Neural progenitor cell (in vitro differentiated cells): Measurements from ENCODE around the gene NTM. TPM values are rescaled to one million over a fixed set of nuclear protein-coding genes. Genes with fewer than 3 reads are reported as not detected.

Experiments used
- DNase-seq: peaks from one replicate; pipeline ENCODE4 v3.0.0-alpha.2; 2016; ENCODE audit warnings: low spot score
- H2AFZ ChIP-seq: fragments of 200-600 bp; sonication (generic); replicated peaks from 2 replicates; pipeline ENCODE4 v1.6.1; 2016; ENCODE audit warnings: antibody characterized with exemption
- H3F3A ChIP-seq: fragments of 200-600 bp; sonication (generic); 2 replicates; pipeline ENCODE4 v1.6.1; 2016; ENCODE audit warnings: antibody characterized with exemption, low read depth
- H3K27ac ChIP-seq: fragments of 200-600 bp; sonication (generic); 2 replicates; pipeline ENCODE4 v1.5.1; 2016; ENCODE audit warnings: mild to moderate bottlenecking
- H3K27me3 ChIP-seq: fragments of 200-600 bp; sonication (generic); 2 replicates; pipeline ENCODE4 v1.6.1; 2016; ENCODE audit warnings: mild to moderate bottlenecking, moderate library complexity
- H3K36me3 ChIP-seq: fragments of 200-600 bp; sonication (generic); 2 replicates; pipeline ENCODE4 v1.5.1; 2016
- H3K4me1 ChIP-seq: fragments of 200-600 bp; sonication (generic); 2 replicates; pipeline ENCODE4 v1.6.1; 2016; ENCODE audit warnings: mixed run types
- H3K4me2 ChIP-seq: fragments of 200-600 bp; sonication (generic); 2 replicates; pipeline ENCODE4 v1.6.1; 2016
- H3K4me3 ChIP-seq: fragments of 200-600 bp; sonication (generic); 2 replicates; pipeline ENCODE4 v1.5.1; 2016
- H3K79me2 ChIP-seq: fragments of 200-600 bp; sonication (generic); 2 replicates; pipeline ENCODE4 v1.6.1; 2016; ENCODE audit warnings: low read depth
- H3K9ac ChIP-seq: fragments of 200-600 bp; sonication (generic); 2 replicates; pipeline ENCODE4 v1.6.1; 2016
- H3K9me3 ChIP-seq: fragments of 200-600 bp; sonication (generic); 2 replicates; pipeline ENCODE4 v1.5.1; 2016; ENCODE audit warnings: low read depth
- H4K20me1 ChIP-seq: fragments of 200-600 bp; sonication (generic); 2 replicates; pipeline ENCODE4 v1.6.1; 2016; ENCODE audit warnings: low read depth
- H3K27ac Mint-ChIP-seq: 3 replicates; pipeline ENCODE4 v1.8.0; 2021; ENCODE audit warnings: mixed read lengths
- H3K27me3 Mint-ChIP-seq: 2 replicates; pipeline ENCODE4 v1.8.0; 2022; ENCODE audit warnings: low read depth, mild to moderate bottlenecking, inconsistent platforms, moderate library complexity, mixed read lengths; ENCODE audit not compliant: insufficient read depth
- H3K36me3 Mint-ChIP-seq: 3 replicates; pipeline ENCODE4 v1.8.0; 2021; ENCODE audit warnings: mixed read lengths
- H3K4me1 Mint-ChIP-seq: 3 replicates; pipeline ENCODE4 v1.8.0; 2021; ENCODE audit warnings: mixed read lengths
- H3K4me3 Mint-ChIP-seq: 3 replicates; pipeline ENCODE4 v1.8.0; 2021; ENCODE audit warnings: mild to moderate bottlenecking, moderate library complexity, mixed read lengths
- H3K9me3 Mint-ChIP-seq: 3 replicates; pipeline ENCODE4 v1.8.0; 2020; ENCODE audit warnings: mixed read lengths
- EZH2 ChIP-seq: fragments of 200-600 bp; sonication (generic); IDR thresholded peaks from 2 replicates; pipeline ENCODE4 v1.6.1; 2017; ENCODE audit warnings: antibody characterized with exemption, mild to moderate bottlenecking, moderate library complexity
- EZH2phosphoT487 ChIP-seq: fragments of 200-600 bp; sonication (generic); IDR thresholded peaks from 2 replicates; pipeline ENCODE4 v1.6.1; 2017; ENCODE audit warnings: antibody characterized with exemption
- total RNA-seq: library from RNA; depleted of rRNA; stranded (reverse); fragments of >200 nt; gene quantifications from 2 replicates; pipeline ENCODE4 v1.2.3, GENCODE V29; 2015; ENCODE audit warnings: low replicate concordance
- TF ChIP-seq, protein P1 (sequence below): fragments of 200-600 bp; sonication (generic); IDR thresholded peaks from 2 replicates; pipeline ENCODE4 v1.5.1; 2017; ENCODE audit warnings: antibody characterized with exemption, mild to moderate bottlenecking

NTM gene
- total RNA-seq, 1 donor from 2014 or later: 4.3 TPM

DNA sequence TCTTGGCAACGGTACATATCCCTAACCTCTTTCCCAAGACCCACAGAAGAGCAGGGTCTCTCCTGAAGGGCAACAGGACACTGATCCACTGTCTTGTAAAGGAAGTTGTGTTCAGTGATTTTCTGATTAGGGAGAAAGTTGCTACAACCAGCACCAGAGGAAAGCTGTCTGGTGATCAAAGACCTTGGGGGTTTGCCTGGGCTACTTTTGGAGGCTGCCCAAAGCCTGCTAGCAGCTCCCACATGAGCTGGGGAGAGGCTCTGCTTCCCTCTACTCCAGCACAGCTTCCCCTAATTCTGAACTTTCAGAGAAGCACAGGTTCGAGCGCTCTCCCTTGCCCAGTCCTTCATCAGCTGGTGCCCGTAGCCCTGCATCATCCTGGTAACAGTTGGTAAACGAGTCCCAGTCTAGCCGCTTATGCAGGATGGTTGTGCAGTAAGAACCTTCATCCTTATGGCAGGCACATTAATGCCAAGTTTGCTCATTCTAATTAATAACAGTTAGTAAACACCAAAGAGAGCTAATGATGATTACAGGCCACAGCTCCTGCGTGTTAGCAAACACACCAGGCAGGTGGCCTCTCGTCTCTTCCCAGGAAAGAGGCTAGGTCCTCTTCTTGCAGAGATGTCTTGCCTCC is 173.1 kb downstream of the NTM start:
- H3K4me1 Mint-ChIP-seq: peaks cover 22% of the 10 kb centered on the region
- H3K27me3 Mint-ChIP-seq: peaks cover 8% of the 10 kb centered on the region
- H3K4me3 Mint-ChIP-seq: no peak overlapping the region
- DNase-seq: no peak
- Histone ChIP-seq H4K20me1 (no peaks in the 10 kb centered on the region), H3K4me2 (no peak overlapping the region), H3K9ac (no peak overlapping the region), H3K9me3 (peaks cover 7% of the 10 kb centered on the region), H3K4me1 (peaks cover 16% of the 10 kb centered on the region), H3K36me3 (no peaks in the 10 kb centered on the region), H3K27ac (no peak overlapping the region), H3K27me3 (no peaks in the 10 kb centered on the region), H3F3A (peaks cover 17% of the 10 kb centered on the region), H3K79me2 (no peaks in the 10 kb centered on the region), H2AFZ (no peak overlapping the region), H3K4me3 (no peak overlapping the region)
- TF ChIP-seq, protein P1, sequence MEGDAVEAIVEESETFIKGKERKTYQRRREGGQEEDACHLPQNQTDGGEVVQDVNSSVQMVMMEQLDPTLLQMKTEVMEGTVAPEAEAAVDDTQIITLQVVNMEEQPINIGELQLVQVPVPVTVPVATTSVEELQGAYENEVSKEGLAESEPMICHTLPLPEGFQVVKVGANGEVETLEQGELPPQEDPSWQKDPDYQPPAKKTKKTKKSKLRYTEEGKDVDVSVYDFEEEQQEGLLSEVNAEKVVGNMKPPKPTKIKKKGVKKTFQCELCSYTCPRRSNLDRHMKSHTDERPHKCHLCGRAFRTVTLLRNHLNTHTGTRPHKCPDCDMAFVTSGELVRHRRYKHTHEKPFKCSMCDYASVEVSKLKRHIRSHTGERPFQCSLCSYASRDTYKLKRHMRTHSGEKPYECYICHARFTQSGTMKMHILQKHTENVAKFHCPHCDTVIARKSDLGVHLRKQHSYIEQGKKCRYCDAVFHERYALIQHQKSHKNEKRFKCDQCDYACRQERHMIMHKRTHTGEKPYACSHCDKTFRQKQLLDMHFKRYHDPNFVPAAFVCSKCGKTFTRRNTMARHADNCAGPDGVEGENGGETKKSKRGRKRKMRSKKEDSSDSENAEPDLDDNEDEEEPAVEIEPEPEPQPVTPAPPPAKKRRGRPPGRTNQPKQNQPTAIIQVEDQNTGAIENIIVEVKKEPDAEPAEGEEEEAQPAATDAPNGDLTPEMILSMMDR: no peak
- no peak for TF ChIP-seq EZH2phosphoT487
- TF ChIP-seq EZH2: no peak
- H3K36me3 Mint-ChIP-seq: no peaks in the 10 kb centered on the region
- peaks cover 20% of the 10 kb centered on the region for H3K9me3 Mint-ChIP-seq
- no peak overlapping the region for H3K27ac Mint-ChIP-seq

- H3K4me1 ChIP-seq: peaks cover 16% of the 10 kb centered on the region
- Mint-ChIP-seq H3K4me1 (peaks cover 20% of the 10 kb centered on the region), H3K27me3 (peaks cover 5% of the 10 kb centered on the region), H3K4me3 (no peak overlapping the region), H3K27ac (no peak overlapping the region), H3K36me3 (no peaks in the 10 kb centered on the region), H3K9me3 (peaks cover 15% of the 10 kb centered on the region)
- peaks cover 7% of the 10 kb centered on the region for H3K9me3 ChIP-seq
- peaks cover 17% of the 10 kb centered on the region for H3F3A ChIP-seq
- H3K4me2 ChIP-seq: no peak overlapping the region
- H3K27me3 ChIP-seq: no peaks in the 10 kb centered on the region
- H4K20me1 ChIP-seq: no peaks in the 10 kb centered on the region
- peak; percentile 58 for DNase-seq
- H3K27ac ChIP-seq: no peak overlapping the region
- no peaks in the 10 kb centered on the region for H3K79me2 ChIP-seq
- H2AFZ ChIP-seq: no peak overlapping the region
- H3K4me3 ChIP-seq: no peak overlapping the region
- no peaks in the 10 kb centered on the region for H3K36me3 ChIP-seq
- no peak overlapping the region for H3K9ac ChIP-seq
- TF ChIP-seq EZH2phosphoT487: no peak
- TF ChIP-seq, protein P1: peak; percentile 53
These were observed 174.2 kb downstream of the NTM start for GRCh38 chr11:131544591-131544990.

GRCh38 chr11:131546218-131546895 is 175.9 kb downstream of the NTM start:
- Histone ChIP-seq H3K4me1 (peaks cover 16% of the 10 kb centered on the region), H3K9ac (no peak overlapping the region)
- H3K27ac Mint-ChIP-seq: peak overlapping the region; percentile 50

More at GRCh38 chr11:131546218-131546895, 175.9 kb downstream of the NTM start:
- Histone ChIP-seq H3K4me2 (peak overlapping the region; percentile 33), H2AFZ (peak overlapping the region; percentile 67), H3K36me3 (no peaks in the 10 kb centered on the region), H3K79me2 (no peaks in the 10 kb centered on the region), H3K9me3 (peaks cover 2% of the 10 kb centered on the region), H3F3A (peaks cover 17% of the 10 kb centered on the region), H3K27ac (no peak overlapping the region), H3K27me3 (no peaks in the 10 kb centered on the region), H4K20me1 (no peaks in the 10 kb centered on the region), H3K4me3 (no peak overlapping the region)
- DNase-seq: peak; percentile 44
- H3K36me3 Mint-ChIP-seq: no peaks in the 10 kb centered on the region
- H3K27me3 Mint-ChIP-seq: peaks cover 5% of the 10 kb centered on the region
- no peak overlapping the region for H3K4me3 Mint-ChIP-seq
- peaks cover 7% of the 10 kb centered on the region for H3K9me3 Mint-ChIP-seq
- TF ChIP-seq, protein P1: no peak
- TF ChIP-seq EZH2phosphoT487: no peak
- H3K4me1 Mint-ChIP-seq: peaks cover 20% of the 10 kb centered on the region
